Psoas muscle (tissue), 7 donors: ENCODE measurements around the gene RFTN2. TPM values are rescaled to one million over a fixed set of nuclear protein-coding genes. Genes with fewer than 3 reads are reported as not detected.

Experiments used
- polyA plus RNA-seq, 3 donors: library from polyadenylated mRNA; stranded (reverse); fragments of 200-250 nt; gene quantifications; one replicate each; pipeline ENCODE4 v1.2.3, GENCODE V29; 2013
- total RNA-seq, 4 donors: library from RNA; stranded (reverse); fragmentation: NEBNext Ultra II Directional in 2 of 4; extraction: Animal tissue kit (Norgen Biotek cat#: 25700) in 2 of 4; gene quantifications; one replicate each; pipeline versions ENCODE4 v1.2.1 to v1.2.4, GENCODE V29; 2021 to 2023
- donor health status: healthy with polysubstance abuse.
- donor health status: DM: no; HTN: no; CAD: no; lungs with moderate emphysema.
- donor health status: Bipolar disorder and iron deficiency.
- donor health status: healthy.
- donor health status: DM: no; HTN: no; CAD: no.
- donor health status: DM: no; HTN: no; CAD: no.
- donor health status: DM: yes; HTN: yes; CAD: no.

RFTN2 gene
- total and polyA plus RNA-seq, 7 donors: 0.57 to 5.4 (median 0.92) TPM

Other genes starting within 250 kb of the RFTN2 start
- gene SF3B1, start 240.6 kb downstream of the RFTN2 start, total RNA-seq: 100 to 1,000 TPM; 112 to 162 (median 142) TPM
- 100 to 1,000 TPM in 2 of 3 donors, 10 to 100 TPM in 1; 89.2 to 137 (median 116) TPM for gene SF3B1, start 240.6 kb downstream of the RFTN2 start, polyA plus RNA-seq
- 10 to 100 TPM in 3 of 4 donors, 1 to 10 TPM in 1; 9.9 to 20.2 (median 18.5) TPM for gene COQ10B, start 222.0 kb downstream of the RFTN2 start, total RNA-seq
- 10 to 100 TPM; 11.9 to 16.4 (median 14.5) TPM for gene COQ10B, start 222.0 kb downstream of the RFTN2 start, polyA plus RNA-seq
- gene HSPD1, start 175.7 kb downstream of the RFTN2 start, total RNA-seq: 100 to 1,000 TPM; 167 to 252 (median 192) TPM
- gene HSPD1, start 175.7 kb downstream of the RFTN2 start, polyA plus RNA-seq: 100 to 1,000 TPM; 188 to 468 (median 240) TPM
- gene HSPE1, start 175.2 kb downstream of the RFTN2 start, total RNA-seq: 100 to 1,000 TPM in 3 of 4 donors, 10 to 100 TPM in 1; 87.4 to 120 (median 112) TPM
- 100 to 1,000 TPM; 155 to 304 (median 197) TPM for gene HSPE1, start 175.2 kb downstream of the RFTN2 start, polyA plus RNA-seq
- gene MOB4, start 159.5 kb downstream of the RFTN2 start, total RNA-seq: 10 to 100 TPM; 22.7 to 30.0 (median 29.0) TPM
- gene MOB4, start 159.5 kb downstream of the RFTN2 start, polyA plus RNA-seq: 10 to 100 TPM; 27.5 to 57.6 (median 31.4) TPM
- 10 to 100 TPM in 1 of 4 donors, 1 to 10 TPM in 3; 5.9 to 12.6 (median 7.3) TPM for gene MARS2, start 29.8 kb upstream of the RFTN2 start, total RNA-seq
- 10 to 100 TPM in 1 of 3 donors, 1 to 10 TPM in 2; 4.0 to 15.0 (median 9.2) TPM for gene MARS2, start 29.8 kb upstream of the RFTN2 start, polyA plus RNA-seq
- 1 to 10 TPM; 3.3 to 6.5 (median 4.1) TPM for gene BOLL, start 109.7 kb upstream of the RFTN2 start, total RNA-seq
- 1 to 10 TPM in 2 of 3 donors, under 1 TPM in 1; 0.47 to 2.9 (median 1.5) TPM for gene BOLL, start 109.7 kb upstream of the RFTN2 start, polyA plus RNA-seq
- gene PLCL1, start 129.0 kb upstream of the RFTN2 start, total RNA-seq: 10 to 100 TPM in 3 of 4 donors, 1 to 10 TPM in 1; 9.6 to 25.4 (median 17.3) TPM
- gene PLCL1, start 129.0 kb upstream of the RFTN2 start, polyA plus RNA-seq: 10 to 100 TPM in 1 of 3 donors, 1 to 10 TPM in 2; 4.3 to 12.6 (median 7.5) TPM